ENCODE data around the gene RBBP4.
"Not testable (repeated sequence)": the region's sequence is repeated elsewhere in the genome, so short reads cannot be mapped to it uniquely, and the experiment has no call there.

Gene RBBP4

DNA sequence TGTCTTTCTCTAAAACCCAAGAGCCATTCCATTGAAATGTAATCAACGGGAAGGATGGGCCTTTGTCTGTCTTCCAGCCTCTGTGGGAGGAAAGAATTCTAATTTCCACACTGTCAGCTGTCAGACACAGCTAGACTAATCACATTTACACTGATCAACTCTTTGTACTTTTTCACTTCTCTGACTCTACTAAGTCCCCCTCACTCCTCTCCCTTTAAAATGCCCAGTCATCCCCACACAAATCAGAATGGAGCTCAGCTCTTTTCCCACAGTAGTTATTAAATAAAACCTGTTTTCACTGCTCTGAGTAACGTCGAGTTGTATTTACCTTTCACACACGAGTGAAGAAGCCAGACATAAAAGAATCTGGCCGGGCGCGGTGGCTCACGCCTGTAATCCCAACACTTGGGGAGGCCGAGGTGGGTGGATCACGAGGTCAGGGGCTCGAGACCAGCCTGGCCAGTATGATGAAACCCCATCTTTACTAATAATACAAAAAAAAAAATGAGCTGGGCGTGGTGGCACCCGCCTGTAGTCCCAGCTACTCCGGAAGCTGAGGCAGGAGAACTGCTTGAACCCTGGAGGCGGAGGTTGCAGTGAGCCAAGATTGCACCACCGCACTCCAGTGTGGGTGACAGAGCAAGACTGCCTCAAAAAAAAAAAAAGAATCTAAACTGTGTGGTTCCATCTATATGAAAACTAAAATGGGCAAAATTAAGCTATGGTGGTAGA, 13.9 kb upstream of the RBBP4 start:
- no peak for DNase-seq (ENCODE audit: low read depth in 1 of 2, low spot score in 1 of 2)

- no peak for DNase-seq (ENCODE audit: low read depth in 1 of 2, low spot score in 1 of 2)
These were observed 11.4 kb upstream of the RBBP4 start for GRCh38 chr1:32639489-32640075.

DNA sequence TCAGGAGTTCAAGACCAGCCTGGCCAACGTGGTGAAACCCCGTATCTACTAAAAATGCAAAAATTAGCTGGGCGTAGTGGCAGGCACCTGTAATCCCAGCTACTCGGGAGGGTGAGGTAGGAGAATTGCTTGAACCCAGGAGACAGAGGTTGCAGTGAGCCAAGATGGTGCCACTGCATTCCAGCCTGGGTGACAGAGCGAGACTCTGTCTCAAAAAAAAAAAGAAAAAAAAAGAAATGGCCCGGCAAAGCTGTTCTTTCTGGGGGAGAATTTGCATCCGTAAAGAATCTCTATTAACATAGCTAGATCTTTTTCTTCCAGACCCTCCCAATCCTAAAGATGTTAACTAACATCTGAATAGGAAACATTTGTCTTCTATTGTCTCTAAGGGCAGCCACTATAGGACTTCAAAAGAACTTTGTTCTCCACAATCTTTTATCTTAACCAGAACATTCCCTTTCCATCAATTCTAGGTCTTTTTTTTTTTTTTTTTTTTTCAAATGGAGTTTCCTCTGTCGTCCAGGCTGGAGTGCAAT, 8.6 kb upstream of the RBBP4 start:
- not testable (repeated sequence) for DNase-seq (ENCODE audit: low read depth in 1 of 2, low spot score in 1 of 2)

DNA sequence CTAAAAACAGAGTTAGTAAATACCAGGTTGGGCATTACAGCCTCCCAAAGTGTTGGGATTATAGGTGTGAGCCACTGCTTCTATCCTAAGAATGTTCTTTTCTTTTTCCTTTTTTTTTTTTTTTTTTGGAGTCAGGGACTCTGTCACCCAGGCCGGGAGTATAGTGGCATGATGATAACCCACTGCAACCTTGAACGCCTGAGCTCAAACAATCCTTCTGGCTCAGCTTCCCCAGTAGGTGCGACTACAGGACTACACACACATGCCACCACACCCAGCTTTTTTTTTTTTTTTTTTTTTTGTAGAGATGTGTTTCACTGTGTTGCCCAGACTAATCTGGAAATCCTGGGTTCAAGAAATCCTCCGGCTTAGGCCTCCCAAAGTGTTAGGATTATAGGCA, 6.6 kb upstream of the RBBP4 start:
- no peak for DNase-seq (ENCODE audit: low read depth in 1 of 2, low spot score in 1 of 2)

GRCh38 chr1:32647308-32648134, 3.5 kb upstream of the RBBP4 start:
- peak in 1 of 2 donors; percentile 17 for DNase-seq (ENCODE audit: low read depth in 1 of 2, low spot score in 1 of 2)

DNA sequence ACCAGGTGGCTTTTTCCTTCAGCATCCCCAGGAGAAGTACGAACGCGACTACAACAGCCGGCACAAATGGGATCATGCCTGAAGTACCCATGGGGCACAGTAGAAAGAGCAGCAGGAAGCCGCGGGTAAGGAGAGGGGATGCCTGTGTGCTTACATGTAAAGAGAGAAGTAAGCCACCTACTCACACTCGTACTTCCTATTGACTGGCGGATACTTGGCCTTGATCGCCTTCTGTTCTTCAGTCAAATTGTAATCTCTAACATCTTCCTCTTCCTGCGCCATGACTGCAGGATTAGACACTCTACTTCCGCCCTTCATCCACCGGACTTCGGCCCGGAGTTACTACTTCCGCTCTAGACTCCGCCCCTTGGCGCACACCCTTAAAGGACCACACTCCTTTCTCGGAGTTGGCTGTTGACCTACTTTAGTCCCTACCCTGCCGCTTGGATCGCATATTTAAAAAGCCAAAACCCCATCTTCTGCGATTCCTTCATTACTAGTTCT, 708 bp upstream of the RBBP4 start, which contains the start of gene ZBTB8OS:
Gene ZBTB8OS (minus strand): TSS at position 303 of the 504 bp plus-strand sequence. CDS start 21 bp downstream, at position 282.
- peak; percentile 65 to 87 for DNase-seq (ENCODE audit: low read depth in 1 of 2, low spot score in 1 of 2)

GRCh38 chr1:32651461-32652073, 559 bp downstream of the RBBP4 start:
- DNase-seq (ENCODE audit: low read depth in 1 of 2, low spot score in 1 of 2), result no peak

DNA sequence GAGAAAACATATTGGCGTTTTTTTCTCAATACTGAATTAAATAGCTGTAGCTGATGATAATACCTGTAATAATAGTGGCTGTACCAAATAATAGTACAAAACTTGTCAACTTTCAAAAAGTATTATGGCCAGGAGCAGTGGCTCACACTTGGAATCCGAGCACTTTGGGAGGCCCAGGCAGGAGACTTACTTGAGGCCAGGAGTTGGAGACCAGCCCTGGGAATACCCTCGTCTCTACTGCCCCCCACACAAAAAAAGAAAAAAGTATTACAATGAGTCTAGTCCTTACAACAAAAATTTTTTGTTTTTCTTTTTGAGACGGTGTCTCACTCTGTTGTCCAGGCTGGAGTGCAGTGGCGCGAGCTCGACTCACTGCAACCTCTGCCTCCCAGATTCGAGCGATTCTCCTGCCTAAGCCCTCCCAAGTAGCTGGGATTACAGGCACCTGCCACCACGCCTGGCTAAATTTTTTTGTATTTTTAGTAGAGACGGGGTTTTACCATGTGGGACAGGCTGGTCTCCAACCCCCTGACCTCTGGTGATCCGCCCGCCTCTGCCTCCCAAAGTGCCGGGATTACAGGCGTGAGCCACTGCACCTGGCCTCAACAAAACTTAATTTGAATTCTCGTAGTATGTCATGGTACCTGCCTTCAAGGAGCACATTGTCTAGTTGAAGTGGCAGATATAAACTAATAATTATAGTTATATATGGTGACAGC, 1.4 kb downstream of the RBBP4 start:
- DNase-seq (ENCODE audit: low read depth in 1 of 2, low spot score in 1 of 2), result no peak

DNA sequence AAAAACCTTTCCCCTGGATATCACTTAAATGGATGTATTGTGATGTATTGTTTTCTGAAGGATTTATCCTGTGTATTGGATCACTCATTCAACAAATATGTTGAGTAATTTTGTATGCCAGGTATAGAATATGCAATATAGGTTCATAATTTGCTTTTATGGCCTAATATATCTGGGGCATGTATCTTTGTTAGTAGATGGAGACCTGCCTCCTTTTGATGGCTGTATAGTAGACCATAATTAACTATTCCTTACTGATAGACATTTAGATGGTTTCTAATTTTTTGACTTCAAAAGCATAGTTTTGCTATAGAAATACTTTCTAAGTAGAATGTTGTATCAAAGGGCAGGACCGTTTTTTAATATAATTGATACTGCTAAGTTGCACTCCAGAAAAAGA, 8.6 kb downstream of the RBBP4 start:
- DNase-seq (ENCODE audit: low read depth in 1 of 2, low spot score in 1 of 2), result no peak

GRCh38 chr1:32665915-32666314, 14.9 kb downstream of the RBBP4 start:
- DNase-seq (ENCODE audit: low read depth in 1 of 2, low spot score in 1 of 2), result no peak

DNA sequence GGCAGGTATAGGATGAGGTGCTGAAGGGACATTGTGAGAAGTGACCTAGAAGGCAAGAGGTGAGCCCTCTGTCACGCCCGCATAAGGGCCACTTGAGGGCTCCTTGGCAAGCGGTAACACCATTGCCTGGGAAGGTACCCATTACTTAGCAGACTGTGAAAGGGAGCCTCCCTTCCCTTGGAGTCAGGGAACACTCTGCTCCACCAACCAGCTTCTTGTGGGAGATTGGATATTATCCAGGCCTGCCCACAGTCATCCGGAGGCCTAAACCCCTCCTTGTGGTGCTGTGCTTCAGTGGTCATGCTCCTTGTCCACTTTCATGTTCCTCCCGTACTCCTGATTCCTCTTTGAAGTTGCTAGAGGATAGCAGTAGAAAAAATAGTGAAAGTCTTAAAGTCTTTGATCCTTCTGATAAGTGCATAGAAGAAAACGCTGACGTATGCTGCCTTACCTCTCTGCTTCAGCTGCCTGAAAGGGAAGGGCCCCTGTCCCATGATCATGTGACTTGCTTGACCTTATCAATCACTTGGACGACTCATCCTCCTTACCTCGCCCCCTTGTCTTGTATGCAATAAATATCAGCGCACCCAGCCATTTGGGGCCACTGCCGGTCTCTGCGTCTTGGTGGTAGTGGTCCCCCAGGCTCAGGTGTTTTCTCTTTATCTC, 16.0 kb downstream of the RBBP4 start:
- no peak for DNase-seq (ENCODE audit: low read depth in 1 of 2, low spot score in 1 of 2)

- not testable (repeated sequence) for DNase-seq (ENCODE audit: low read depth in 1 of 2, low spot score in 1 of 2)
These were observed 17.7 kb downstream of the RBBP4 start for GRCh38 chr1:32668716-32669115.

GRCh38 chr1:32676945-32677344, 25.9 kb downstream of the RBBP4 start:
- DNase-seq (ENCODE audit: low read depth in 1 of 2, low spot score in 1 of 2), result no peak

- DNase-seq (ENCODE audit: low read depth in 1 of 2, low spot score in 1 of 2), result not testable (repeated sequence)
These were observed 29.0 kb downstream of the RBBP4 start for GRCh38 chr1:32679993-32680392.

DNA sequence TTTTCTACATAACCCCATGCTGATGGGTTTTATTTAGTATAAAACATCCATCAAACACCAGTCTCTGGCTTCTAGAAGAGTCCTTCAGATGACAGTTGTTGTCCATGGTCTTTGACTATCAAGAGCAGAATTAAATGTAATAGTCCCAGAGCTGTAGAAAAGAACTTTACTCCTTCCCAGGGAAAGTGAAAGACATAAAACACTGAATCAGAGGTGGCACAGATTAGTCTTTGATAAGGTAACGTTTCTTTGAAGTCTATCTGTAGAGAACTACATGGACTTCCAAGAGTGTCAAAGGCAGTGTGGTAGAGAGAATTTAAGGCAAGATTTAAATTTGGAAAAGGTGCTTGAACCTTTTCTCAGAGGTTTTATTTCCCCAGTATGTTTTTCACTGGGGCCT, 29.6 kb downstream of the RBBP4 start:
- no peak for DNase-seq (ENCODE audit: low read depth in 1 of 2, low spot score in 1 of 2)

- DNase-seq (ENCODE audit: low read depth in 1 of 2, low spot score in 1 of 2), result no peak
These were observed 30.5 kb downstream of the RBBP4 start for GRCh38 chr1:32681509-32681908.

DNA sequence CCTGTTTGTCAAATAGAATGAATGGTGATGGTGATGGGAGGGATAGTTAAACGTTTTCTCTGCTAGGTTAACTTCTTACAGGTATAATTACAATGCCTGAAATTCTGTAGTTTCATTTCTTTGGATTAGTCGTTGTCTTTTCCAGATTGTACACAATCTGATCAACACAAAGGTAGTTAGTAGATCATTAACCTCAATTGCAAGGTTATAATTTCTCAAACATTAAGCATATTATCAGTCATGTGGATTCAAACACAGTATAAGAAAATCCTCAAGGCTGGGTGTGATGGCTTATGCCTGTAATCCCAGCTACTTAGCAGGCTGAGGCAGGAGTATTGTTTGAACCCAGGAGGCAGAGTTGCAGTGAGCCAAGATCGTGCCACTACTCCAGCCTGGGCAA, 31.0 kb downstream of the RBBP4 start:
- DNase-seq (ENCODE audit: low read depth in 1 of 2, low spot score in 1 of 2), result no peak

GRCh38 chr1:32683397-32683796, 32.4 kb downstream of the RBBP4 start:
- DNase-seq (ENCODE audit: low read depth in 1 of 2, low spot score in 1 of 2), result no peak

DNA sequence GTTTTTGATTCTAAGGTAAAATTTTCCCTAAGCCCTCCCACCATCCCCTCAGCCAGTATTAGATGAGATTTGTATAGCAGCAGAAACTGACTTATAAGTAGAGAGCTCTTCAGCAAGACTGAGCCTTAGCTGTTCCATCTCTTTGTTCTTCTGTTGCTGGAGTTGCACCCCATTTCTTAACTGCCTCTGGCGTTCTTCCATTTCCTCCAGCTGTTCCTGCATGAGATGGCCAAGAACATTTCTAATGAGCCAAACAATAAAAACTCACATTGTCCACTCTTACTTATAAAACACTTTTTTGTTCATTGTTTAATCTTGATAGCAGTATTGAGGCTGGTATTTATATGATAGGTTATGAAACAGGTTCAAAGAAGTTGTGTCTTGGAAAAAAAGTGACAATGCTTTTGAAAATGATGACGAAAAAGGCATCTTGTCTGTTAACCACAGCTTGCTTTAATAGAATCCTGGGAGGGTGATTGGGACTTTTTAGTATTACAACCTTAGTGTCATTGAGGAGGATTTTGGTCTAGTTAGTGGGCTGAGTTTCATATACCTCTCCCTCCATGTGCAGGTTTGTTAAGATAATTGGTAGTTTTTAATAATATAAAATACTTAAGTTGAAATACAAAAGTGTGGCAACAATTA, 33.3 kb downstream of the RBBP4 start:
- DNase-seq (ENCODE audit: low read depth in 1 of 2, low spot score in 1 of 2), result no peak
